ENCODE measurements around the gene CRK.

Gene CRK

GRCh38 chr17:1473841-1474240 is 17.8 kb upstream of the CRK start:
- no peak overlapping the region for H3K4me2 ChIP-seq (ENCODE audit: low read depth, low read length)
- DNase-seq = no peak
- no peaks in the 10 kb centered on the region for H3K9me3 ChIP-seq (replicated peaks; ENCODE audit: insufficient read depth, low read length)
- no peaks in the 10 kb centered on the region for H3K36me3 ChIP-seq (replicated peaks; ENCODE audit: insufficient read depth, low read length)
- H3K9me2 ChIP-seq (replicated peaks; ENCODE audit: insufficient read depth, low read length) = no peaks in the 10 kb centered on the region
- H4K20me1 ChIP-seq (ENCODE audit: insufficient read depth, low read length) = no peaks in the 10 kb centered on the region
- no peak overlapping the region for H3K4me3 ChIP-seq (ENCODE audit: low read length)
- no peaks in the 10 kb centered on the region for H3K27me3 ChIP-seq (replicated peaks; ENCODE audit: insufficient read depth, low read length)
- no peak overlapping the region for H3K9ac ChIP-seq (ENCODE audit: low read length)
- H3K4me1 ChIP-seq (ENCODE audit: low read length) = no peaks in the 10 kb centered on the region
- no peaks in the 10 kb centered on the region for H3F3A ChIP-seq (ENCODE audit: insufficient read depth, low read length)
- H3K27ac ChIP-seq (ENCODE audit: low read length) = no peak overlapping the region
- H2AFZ ChIP-seq (ENCODE audit: low read length) = no peak overlapping the region
- TF ChIP-seq EZH2phosphoT487 (IDR thresholded peaks at IDR 0.05; ENCODE audit: low read length) = no peak
- no peak for TF ChIP-seq CTCF (IDR thresholded peaks at IDR 0.05; ENCODE audit: low read length)
- TF ChIP-seq EZH2 (optimal IDR thresholded peaks at IDR 0.05; ENCODE audit: low read depth, low read length) = no peak
- no peaks in the 10 kb centered on the region for H3K79me2 ChIP-seq (ENCODE audit: low read length)

DNA sequence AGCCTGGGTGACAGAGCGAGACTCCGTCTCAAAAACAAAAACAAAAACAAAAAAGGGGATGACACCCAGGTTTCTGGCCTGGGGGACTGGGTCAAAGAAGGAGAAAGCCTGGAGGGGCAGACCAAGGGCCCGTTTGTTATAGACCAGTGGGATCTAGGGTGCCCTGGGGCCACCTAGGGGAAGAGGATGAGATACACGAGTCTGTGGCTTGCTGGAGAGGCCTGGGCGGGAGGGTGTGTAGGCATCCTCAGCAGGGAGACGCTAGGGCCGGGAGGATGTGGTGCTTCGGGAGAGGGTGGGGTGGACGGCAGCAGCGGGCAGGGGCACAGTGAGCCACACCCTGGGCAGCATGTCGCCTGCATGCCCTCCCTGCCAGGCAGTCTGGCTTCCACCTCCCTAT is 17.1 kb upstream of the CRK start:
- Histone ChIP-seq H3K27me3 (replicated peaks; ENCODE audit: insufficient read depth, low read length) (no peaks in the 10 kb centered on the region), H3K9me2 (replicated peaks; ENCODE audit: insufficient read depth, low read length) (no peaks in the 10 kb centered on the region), H3F3A (ENCODE audit: insufficient read depth, low read length) (no peaks in the 10 kb centered on the region), H3K27ac (ENCODE audit: low read length) (no peak overlapping the region), H3K9ac (ENCODE audit: low read length) (no peak overlapping the region), H3K36me3 (replicated peaks; ENCODE audit: insufficient read depth, low read length) (no peaks in the 10 kb centered on the region), H4K20me1 (ENCODE audit: insufficient read depth, low read length) (no peaks in the 10 kb centered on the region), H3K4me2 (ENCODE audit: low read depth, low read length) (no peak overlapping the region), H2AFZ (ENCODE audit: low read length) (no peak overlapping the region), H3K79me2 (ENCODE audit: low read length) (no peaks in the 10 kb centered on the region), H3K4me3 (ENCODE audit: low read length) (no peak overlapping the region), H3K9me3 (replicated peaks; ENCODE audit: insufficient read depth, low read length) (no peaks in the 10 kb centered on the region), H3K4me1 (ENCODE audit: low read length) (no peaks in the 10 kb centered on the region)
- TF ChIP-seq EZH2 (optimal IDR thresholded peaks at IDR 0.05; ENCODE audit: low read depth, low read length) = no peak
- TF ChIP-seq CTCF (IDR thresholded peaks at IDR 0.05; ENCODE audit: low read length) = no peak
- no peak for TF ChIP-seq EZH2phosphoT487 (IDR thresholded peaks at IDR 0.05; ENCODE audit: low read length)
- no peak for DNase-seq

- Histone ChIP-seq H3K4me3 (ENCODE audit: low read length) (no peak overlapping the region), H3K9me3 (replicated peaks; ENCODE audit: insufficient read depth, low read length) (no peaks in the 10 kb centered on the region), H3K4me2 (ENCODE audit: low read depth, low read length) (no peak overlapping the region), H2AFZ (ENCODE audit: low read length) (no peak overlapping the region), H3K27me3 (replicated peaks; ENCODE audit: insufficient read depth, low read length) (no peaks in the 10 kb centered on the region), H3K9me2 (replicated peaks; ENCODE audit: insufficient read depth, low read length) (no peaks in the 10 kb centered on the region), H3K27ac (ENCODE audit: low read length) (no peak overlapping the region), H3K36me3 (replicated peaks; ENCODE audit: insufficient read depth, low read length) (no peaks in the 10 kb centered on the region), H3K4me1 (ENCODE audit: low read length) (no peaks in the 10 kb centered on the region), H3K79me2 (ENCODE audit: low read length) (no peaks in the 10 kb centered on the region), H4K20me1 (ENCODE audit: insufficient read depth, low read length) (no peaks in the 10 kb centered on the region), H3K9ac (ENCODE audit: low read length) (no peak overlapping the region), H3F3A (ENCODE audit: insufficient read depth, low read length) (no peaks in the 10 kb centered on the region)
- no peak for DNase-seq
- TF ChIP-seq EZH2phosphoT487 (IDR thresholded peaks at IDR 0.05; ENCODE audit: low read length) (no peak), EZH2 (optimal IDR thresholded peaks at IDR 0.05; ENCODE audit: low read depth, low read length) (no peak), CTCF (IDR thresholded peaks at IDR 0.05; ENCODE audit: low read length) (no peak)
Observed at GRCh38 chr17:1471911-1472821, 16.1 kb upstream of the CRK start.

Data from MM.1S (cell line).